Hepatocyte (in vitro differentiated cells): ENCODE data around the gene NR1H4.

Experiments
- CTCF ChIP-seq: fragments of 200-600 bp; sonication (generic); IDR thresholded peaks from 2 replicates; pipeline ENCODE4 v1.5.1; 2016; ENCODE audit warnings: antibody characterized with exemption, mild to moderate bottlenecking; ENCODE audit not compliant: poor library complexity
- EZH2 ChIP-seq: fragments of 200-600 bp; sonication (generic); IDR thresholded peaks from 2 replicates; pipeline ENCODE4 v1.6.1; 2016; ENCODE audit warnings: antibody characterized with exemption, mild to moderate bottlenecking, borderline replicate concordance
- EZH2phosphoT487 ChIP-seq: fragments of 200-600 bp; sonication (generic); IDR thresholded peaks from one replicate; pipeline ENCODE4 v1.6.1; 2018; ENCODE audit warnings: antibody characterized with exemption, mild to moderate bottlenecking, low read depth, moderate library complexity; ENCODE audit not compliant: unreplicated experiment, severe bottlenecking

GRCh38 chr12:100491104-100491503, 17.4 kb downstream of the NR1H4 start:
- TF ChIP-seq CTCF (no peak), EZH2 (no peak), EZH2phosphoT487 (no peak)
